Measurements from ENCODE around the gene APCDD1. TPM values are rescaled to one million over a fixed set of nuclear protein-coding genes. Genes with fewer than 3 reads are reported as not detected.
A peak's percentile ranks its signal among the peaks of the same experiment; 100 is the strongest.

APCDD1 gene
- total RNA-seq, 1 donor from 2014 or later: 1.9 TPM

DNA sequence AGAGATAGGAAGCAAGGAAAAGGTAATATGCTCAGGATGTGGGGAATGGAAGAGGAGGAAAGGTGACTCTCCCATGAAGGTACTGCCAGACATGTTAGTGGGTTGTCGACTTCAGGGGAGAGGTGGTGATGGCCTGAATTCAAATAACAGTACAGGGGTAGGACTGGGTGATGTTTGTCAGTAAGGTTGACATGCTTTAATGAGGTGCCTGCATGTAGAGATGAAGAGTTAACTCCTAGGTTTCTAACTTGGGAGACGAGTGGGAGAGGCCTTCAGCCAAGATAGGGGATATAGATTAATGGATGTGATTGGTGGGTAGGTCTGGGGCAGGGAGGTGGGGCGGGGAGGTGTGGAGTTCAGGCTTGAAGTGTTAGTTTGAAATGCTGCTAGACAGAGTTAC lies 74.0 kb downstream of the APCDD1 start:
- Mint-ChIP-seq H3K4me3 (peak overlapping the region; percentile 9), H3K27me3 (ENCODE audit: insufficient read depth, low read depth) (no peaks in the 10 kb centered on the region), H3K36me3 (peaks cover 3% of the 10 kb centered on the region), H3K9me3 (no peaks in the 10 kb centered on the region), H3K4me1 (peaks cover 25% of the 10 kb centered on the region), H3K27ac (no peak overlapping the region)
- no peak for DNase-seq (ENCODE audit: low spot score)
- H3K4me2 ChIP-seq: no peak overlapping the region
- H3F3A ChIP-seq (ENCODE audit: low read depth): peaks cover 9% of the 10 kb centered on the region
- H3K79me2 ChIP-seq (ENCODE audit: low read depth): peaks cover 71% of the 10 kb centered on the region
- H3K4me1 ChIP-seq: peaks cover 5% of the 10 kb centered on the region
- H4K20me1 ChIP-seq (ENCODE audit: low read depth): peaks cover 28% of the 10 kb centered on the region
- no peak overlapping the region for H2AFZ ChIP-seq (replicated peaks)
- H3K4me3 ChIP-seq: no peak overlapping the region
- no peaks in the 10 kb centered on the region for H3K27me3 ChIP-seq
- no peak overlapping the region for H3K9ac ChIP-seq
- H3K27ac ChIP-seq: no peak overlapping the region
- H3K9me3 ChIP-seq (ENCODE audit: low read depth): no peaks in the 10 kb centered on the region
- no peak for TF ChIP-seq EZH2 (IDR thresholded peaks at IDR 0.05)
- H3K36me3 ChIP-seq: peaks cover 5% of the 10 kb centered on the region

DNA sequence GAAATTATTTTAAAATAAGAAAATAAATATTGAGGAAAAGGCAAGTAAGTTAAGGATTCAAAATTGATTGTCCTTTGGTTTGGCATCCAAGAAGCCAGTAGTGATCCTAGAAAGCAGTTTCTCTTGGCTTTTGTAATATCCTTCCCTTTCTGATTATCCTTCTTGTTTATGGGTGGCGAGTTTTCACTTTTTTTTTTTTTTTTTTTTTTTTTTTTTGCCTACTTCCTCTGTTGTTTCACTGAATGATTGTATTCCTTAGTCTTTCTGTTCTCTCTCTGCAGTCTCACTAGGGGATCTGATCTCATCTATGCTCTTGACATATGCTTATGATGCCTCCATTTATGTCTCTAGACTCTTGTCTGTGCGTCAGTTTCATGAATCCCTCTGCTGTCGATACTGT lies 75.6 kb downstream of the APCDD1 start:
- Histone ChIP-seq H3K27ac (no peak overlapping the region), H3K4me3 (no peak overlapping the region), H3K4me2 (no peak overlapping the region), H3K36me3 (peaks cover 5% of the 10 kb centered on the region), H3K9me3 (ENCODE audit: low read depth) (no peaks in the 10 kb centered on the region), H3F3A (ENCODE audit: low read depth) (peaks cover 9% of the 10 kb centered on the region), H3K27me3 (no peaks in the 10 kb centered on the region), H3K79me2 (ENCODE audit: low read depth) (peaks cover 85% of the 10 kb centered on the region), H3K9ac (no peak overlapping the region), H4K20me1 (ENCODE audit: low read depth) (peaks cover 28% of the 10 kb centered on the region), H2AFZ (replicated peaks) (no peak overlapping the region), H3K4me1 (peaks cover 5% of the 10 kb centered on the region)
- TF ChIP-seq EZH2 (IDR thresholded peaks at IDR 0.05) (no peak), EZH2phosphoT487 (IDR thresholded peaks at IDR 0.05) (no peak)
- TF ChIP-seq, protein P1, sequence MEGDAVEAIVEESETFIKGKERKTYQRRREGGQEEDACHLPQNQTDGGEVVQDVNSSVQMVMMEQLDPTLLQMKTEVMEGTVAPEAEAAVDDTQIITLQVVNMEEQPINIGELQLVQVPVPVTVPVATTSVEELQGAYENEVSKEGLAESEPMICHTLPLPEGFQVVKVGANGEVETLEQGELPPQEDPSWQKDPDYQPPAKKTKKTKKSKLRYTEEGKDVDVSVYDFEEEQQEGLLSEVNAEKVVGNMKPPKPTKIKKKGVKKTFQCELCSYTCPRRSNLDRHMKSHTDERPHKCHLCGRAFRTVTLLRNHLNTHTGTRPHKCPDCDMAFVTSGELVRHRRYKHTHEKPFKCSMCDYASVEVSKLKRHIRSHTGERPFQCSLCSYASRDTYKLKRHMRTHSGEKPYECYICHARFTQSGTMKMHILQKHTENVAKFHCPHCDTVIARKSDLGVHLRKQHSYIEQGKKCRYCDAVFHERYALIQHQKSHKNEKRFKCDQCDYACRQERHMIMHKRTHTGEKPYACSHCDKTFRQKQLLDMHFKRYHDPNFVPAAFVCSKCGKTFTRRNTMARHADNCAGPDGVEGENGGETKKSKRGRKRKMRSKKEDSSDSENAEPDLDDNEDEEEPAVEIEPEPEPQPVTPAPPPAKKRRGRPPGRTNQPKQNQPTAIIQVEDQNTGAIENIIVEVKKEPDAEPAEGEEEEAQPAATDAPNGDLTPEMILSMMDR (IDR thresholded peaks at IDR 0.05): no peak
- Mint-ChIP-seq H3K36me3 (peaks cover 5% of the 10 kb centered on the region), H3K4me3 (no peak overlapping the region), H3K4me1 (peaks cover 25% of the 10 kb centered on the region), H3K27ac (no peak overlapping the region), H3K9me3 (no peaks in the 10 kb centered on the region), H3K27me3 (ENCODE audit: insufficient read depth, low read depth) (no peaks in the 10 kb centered on the region)
- no peak for DNase-seq (ENCODE audit: low spot score)

DNA sequence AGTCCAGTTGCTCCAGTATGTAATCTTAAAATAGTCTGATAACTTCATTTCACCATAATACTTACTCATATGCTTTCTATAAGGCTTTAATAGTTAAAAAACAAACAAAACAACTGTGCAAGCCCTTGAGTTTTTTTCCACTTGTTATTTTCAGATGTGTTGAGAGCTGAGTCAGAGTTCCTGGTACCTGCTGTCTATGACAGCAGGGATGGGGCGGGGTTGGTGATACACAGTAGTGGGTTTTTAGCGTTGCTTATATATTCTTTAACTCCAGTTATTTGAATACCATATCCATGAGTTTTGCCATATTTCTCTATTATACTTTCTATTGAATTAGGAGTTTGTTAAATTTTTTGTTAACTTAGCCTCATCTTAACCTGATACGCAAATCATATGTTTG lies 76.4 kb downstream of the APCDD1 start:
- peaks cover 7% of the 10 kb centered on the region for H3K36me3 Mint-ChIP-seq
- DNase-seq (ENCODE audit: low spot score): no peak
- no peak for TF ChIP-seq EZH2phosphoT487 (IDR thresholded peaks at IDR 0.05)
- TF ChIP-seq, protein P1 (IDR thresholded peaks at IDR 0.05): no peak
- no peak for TF ChIP-seq EZH2 (IDR thresholded peaks at IDR 0.05)
- no peak overlapping the region for H3K27ac Mint-ChIP-seq
- Histone ChIP-seq H3K4me3 (no peak overlapping the region), H3K27me3 (no peaks in the 10 kb centered on the region), H4K20me1 (ENCODE audit: low read depth) (peaks cover 28% of the 10 kb centered on the region), H3K9me3 (ENCODE audit: low read depth) (no peaks in the 10 kb centered on the region), H2AFZ (replicated peaks) (no peak overlapping the region), H3K9ac (no peak overlapping the region), H3K79me2 (ENCODE audit: low read depth) (peaks cover 89% of the 10 kb centered on the region), H3K36me3 (peaks cover 5% of the 10 kb centered on the region), H3F3A (ENCODE audit: low read depth) (peaks cover 7% of the 10 kb centered on the region), H3K4me1 (peaks cover 5% of the 10 kb centered on the region), H3K27ac (no peak overlapping the region), H3K4me2 (no peak overlapping the region)
- peaks cover 18% of the 10 kb centered on the region for H3K4me1 Mint-ChIP-seq
- H3K4me3 Mint-ChIP-seq: no peak overlapping the region
- H3K9me3 Mint-ChIP-seq: no peaks in the 10 kb centered on the region
- no peaks in the 10 kb centered on the region for H3K27me3 Mint-ChIP-seq (ENCODE audit: insufficient read depth, low read depth)

DNA sequence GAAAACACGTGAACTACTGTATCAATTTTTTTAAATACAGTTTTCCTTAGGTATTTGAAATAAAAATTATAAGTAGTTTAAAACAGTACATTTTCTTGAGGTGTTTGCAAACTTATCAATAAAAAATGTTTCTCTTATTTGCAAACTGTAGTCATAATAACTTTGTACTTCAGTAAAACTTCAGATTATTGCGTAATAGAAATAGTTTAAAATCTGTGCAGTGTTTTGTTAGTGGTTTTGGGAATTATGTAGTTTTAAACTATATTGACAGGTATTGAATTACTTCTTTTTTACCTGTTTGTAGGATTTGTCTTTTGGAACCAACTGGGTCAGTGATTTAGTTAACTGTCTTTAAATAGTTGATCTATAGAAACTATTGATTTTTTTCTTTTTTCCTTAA lies 78.7 kb downstream of the APCDD1 start:
- H3K79me2 ChIP-seq (ENCODE audit: low read depth): peaks cover 73% of the 10 kb centered on the region

More for the DNA sequence above, 78.7 kb downstream of the APCDD1 start:
- Mint-ChIP-seq H3K4me1 (peaks cover 12% of the 10 kb centered on the region), H3K27me3 (ENCODE audit: insufficient read depth, low read depth) (no peaks in the 10 kb centered on the region), H3K9me3 (no peaks in the 10 kb centered on the region), H3K27ac (no peak overlapping the region), H3K4me3 (no peak overlapping the region), H3K36me3 (peaks cover 4% of the 10 kb centered on the region)
- Histone ChIP-seq H3F3A (ENCODE audit: low read depth) (no peaks in the 10 kb centered on the region), H3K4me2 (no peak overlapping the region), H4K20me1 (ENCODE audit: low read depth) (peaks cover 24% of the 10 kb centered on the region), H3K4me1 (no peaks in the 10 kb centered on the region), H3K9ac (no peak overlapping the region), H2AFZ (replicated peaks) (no peak overlapping the region), H3K27me3 (no peaks in the 10 kb centered on the region), H3K36me3 (peaks cover 5% of the 10 kb centered on the region), H3K9me3 (ENCODE audit: low read depth) (no peaks in the 10 kb centered on the region), H3K27ac (no peak overlapping the region), H3K4me3 (no peak overlapping the region)
- TF ChIP-seq EZH2phosphoT487 (IDR thresholded peaks at IDR 0.05) (no peak), EZH2 (IDR thresholded peaks at IDR 0.05) (no peak)
- TF ChIP-seq, protein P1 (IDR thresholded peaks at IDR 0.05): no peak
- DNase-seq (ENCODE audit: low spot score): no peak

All from neural progenitor cell (in vitro differentiated cells).